GM12873 (cell line): Measurements from ENCODE around the gene CTXND1.

Source experiments
- TF ChIP-seq, protein P1 (sequence below): IDR thresholded peaks from 2 replicates; pipeline ENCODE4 v1.5.1; 2012; ENCODE audit warnings: low read depth, mild to moderate bottlenecking, moderate library complexity, low read length, control low read depth; ENCODE audit not compliant: insufficient read depth; ENCODE audit errors: missing control alignments

Gene CTXND1

DNA sequence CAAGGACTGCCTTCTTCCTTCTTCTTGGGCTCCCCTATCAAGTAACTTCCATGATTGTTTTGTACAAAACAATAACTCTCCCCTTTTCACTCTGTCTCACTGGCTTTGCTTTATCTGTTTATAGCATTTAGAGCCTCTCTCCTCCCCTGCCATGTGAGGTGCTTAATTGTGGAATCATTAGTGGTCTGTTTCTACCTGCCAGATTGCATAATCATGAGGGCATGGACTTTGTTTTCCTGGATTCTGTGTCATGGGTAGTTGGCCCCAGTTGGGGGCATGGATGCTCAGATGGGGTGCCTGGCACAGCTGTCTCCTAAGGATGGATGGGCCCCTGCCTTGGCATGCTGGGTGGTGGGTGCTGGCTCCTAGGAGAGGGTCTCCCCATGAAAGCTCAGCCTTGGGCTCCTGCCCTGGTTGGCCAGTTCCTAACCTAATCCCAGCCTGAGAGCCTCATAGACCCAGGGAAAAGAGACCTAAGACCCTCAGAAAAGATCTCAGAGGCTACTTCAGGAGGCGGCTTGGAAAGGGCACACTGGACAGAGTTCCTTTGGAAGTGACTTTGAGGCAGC, 8.0 kb upstream of the CTXND1 start:
- TF ChIP-seq, protein P1, sequence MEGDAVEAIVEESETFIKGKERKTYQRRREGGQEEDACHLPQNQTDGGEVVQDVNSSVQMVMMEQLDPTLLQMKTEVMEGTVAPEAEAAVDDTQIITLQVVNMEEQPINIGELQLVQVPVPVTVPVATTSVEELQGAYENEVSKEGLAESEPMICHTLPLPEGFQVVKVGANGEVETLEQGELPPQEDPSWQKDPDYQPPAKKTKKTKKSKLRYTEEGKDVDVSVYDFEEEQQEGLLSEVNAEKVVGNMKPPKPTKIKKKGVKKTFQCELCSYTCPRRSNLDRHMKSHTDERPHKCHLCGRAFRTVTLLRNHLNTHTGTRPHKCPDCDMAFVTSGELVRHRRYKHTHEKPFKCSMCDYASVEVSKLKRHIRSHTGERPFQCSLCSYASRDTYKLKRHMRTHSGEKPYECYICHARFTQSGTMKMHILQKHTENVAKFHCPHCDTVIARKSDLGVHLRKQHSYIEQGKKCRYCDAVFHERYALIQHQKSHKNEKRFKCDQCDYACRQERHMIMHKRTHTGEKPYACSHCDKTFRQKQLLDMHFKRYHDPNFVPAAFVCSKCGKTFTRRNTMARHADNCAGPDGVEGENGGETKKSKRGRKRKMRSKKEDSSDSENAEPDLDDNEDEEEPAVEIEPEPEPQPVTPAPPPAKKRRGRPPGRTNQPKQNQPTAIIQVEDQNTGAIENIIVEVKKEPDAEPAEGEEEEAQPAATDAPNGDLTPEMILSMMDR, result no peak

DNA sequence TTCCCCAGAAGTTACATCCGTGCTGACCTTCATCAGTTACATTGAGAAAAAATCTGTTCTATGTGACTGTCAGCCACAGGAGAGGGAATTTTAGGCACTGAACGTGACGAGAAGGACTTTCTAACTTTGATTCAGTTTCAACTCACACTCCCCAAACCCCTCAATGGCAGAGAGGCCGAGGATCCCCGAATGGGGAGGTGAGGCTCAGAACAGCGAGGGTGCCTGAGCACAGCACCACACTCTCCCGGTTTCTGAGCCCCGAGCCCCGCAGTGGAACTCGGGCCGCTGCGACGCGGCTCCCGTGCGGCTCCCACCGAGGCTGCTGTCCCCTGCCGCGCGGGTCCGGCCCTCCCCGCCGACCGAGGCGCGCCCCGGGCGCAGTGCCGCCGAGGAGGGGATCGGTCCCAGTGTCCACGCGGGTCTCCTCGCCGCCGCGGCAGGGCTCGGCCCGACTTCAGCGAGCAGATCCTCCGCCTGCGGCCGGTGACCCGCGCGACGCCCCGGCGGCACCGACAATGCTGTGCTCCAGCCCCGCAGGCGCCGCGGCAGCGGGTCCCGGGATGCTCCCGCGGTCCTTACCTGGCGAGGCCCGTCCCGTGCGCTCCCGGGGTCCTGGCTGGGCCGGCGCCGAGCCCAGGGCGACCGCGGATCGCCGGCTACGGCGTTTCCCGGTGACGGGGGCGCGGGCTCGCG, 439 bp downstream of the CTXND1 start:
- TF ChIP-seq, protein P1, result no peak

DNA sequence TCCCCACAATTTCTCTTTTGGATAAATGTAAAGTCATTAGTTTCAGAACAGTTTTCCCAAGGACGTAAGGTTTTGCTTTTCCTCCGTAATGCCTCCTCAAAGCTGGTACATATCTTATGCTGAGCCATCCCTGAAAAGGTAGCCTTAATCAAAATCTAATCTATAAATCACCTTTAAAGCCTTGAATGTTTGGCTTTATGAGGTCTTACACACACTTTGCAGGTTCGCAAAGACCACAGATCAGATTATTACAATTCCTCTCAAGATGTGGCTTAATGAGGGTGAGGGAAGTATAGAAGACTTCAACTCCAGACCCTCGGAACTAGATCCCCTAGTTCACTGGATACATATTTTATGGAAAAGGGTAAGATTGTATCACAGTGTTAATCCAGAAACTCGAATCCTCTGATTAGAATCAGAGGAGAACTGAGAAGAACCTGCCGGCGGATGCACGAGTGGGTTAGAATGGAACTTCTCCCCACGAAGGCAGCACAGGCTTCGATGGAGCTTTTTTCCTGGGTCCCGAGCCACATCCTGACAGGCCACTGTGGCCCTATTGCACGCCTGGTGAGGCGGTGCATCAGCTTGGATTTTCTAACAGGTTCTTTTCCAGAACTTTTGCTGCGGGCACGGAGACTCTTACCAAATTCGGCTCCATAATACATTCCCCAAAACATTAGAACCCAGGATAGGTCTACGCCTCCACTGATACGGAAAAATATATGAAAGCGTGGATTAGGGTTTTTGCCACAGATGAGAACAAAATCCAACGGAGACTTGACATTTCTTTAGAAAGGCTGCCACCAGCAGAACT, 1.2 kb downstream of the CTXND1 start:
- TF ChIP-seq, protein P1, result no peak

DNA sequence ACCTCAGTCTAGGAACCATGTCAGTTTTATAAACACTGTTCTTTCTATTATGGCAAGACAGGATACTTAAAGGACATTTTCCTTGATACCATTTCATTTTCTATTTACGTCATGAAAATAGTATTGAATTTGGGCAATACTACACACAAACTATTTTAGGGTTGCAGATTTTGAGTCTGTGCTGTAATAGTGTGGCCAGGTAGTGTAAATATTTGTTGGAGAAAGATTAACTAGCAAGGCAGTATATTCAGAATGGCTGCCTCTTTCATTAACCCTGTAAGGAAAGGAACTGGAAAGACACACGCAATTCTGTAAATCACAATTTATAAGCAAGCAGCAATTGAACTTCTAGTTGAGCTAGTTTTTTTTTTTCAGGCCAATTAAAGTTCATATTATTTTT, 2.0 kb downstream of the CTXND1 start:
- TF ChIP-seq, protein P1, result no peak

DNA sequence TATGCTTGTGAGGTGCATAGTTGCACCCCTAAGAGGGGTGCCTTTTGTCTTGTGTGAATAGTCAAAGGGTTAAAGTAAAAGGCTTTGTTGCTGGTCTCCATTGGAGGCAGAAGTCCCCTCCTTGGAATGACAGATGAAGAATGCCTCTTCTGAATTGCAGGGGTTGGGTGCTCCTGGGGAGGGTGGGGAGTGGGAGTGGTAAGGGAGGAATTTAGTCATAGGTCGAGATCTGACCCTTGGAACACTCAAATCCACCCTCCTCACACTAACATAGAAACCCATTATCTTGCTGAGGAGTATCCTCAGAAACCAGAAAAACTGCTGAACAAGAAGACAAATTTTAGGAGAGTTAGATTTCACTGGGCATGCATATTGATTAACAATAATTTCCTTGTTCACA, 4.7 kb downstream of the CTXND1 start:
- TF ChIP-seq, protein P1, result no peak

DNA sequence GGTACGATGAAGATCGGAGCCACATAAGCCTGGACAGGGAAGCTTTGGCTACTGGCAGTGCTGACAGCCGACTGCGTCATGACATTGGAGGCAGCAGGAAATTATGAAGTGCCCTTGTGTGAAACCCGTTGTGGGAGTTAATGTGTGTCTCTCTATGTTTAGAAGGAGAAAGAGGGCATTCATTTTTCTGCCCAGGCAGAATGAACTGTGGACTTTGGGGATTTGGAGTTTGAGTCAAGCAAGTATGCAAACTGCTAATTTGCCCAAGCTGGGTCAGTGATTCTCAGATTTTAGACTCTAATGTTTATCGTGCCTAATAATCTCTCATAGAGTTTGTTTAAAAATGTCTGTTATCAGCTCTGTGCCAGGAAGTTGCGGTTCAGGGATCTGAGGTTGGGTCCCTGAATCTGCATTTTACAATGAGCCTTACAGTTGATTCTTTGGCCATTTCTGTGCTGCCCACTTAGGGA, 5.6 kb downstream of the CTXND1 start:
- TF ChIP-seq, protein P1, result no peak

DNA sequence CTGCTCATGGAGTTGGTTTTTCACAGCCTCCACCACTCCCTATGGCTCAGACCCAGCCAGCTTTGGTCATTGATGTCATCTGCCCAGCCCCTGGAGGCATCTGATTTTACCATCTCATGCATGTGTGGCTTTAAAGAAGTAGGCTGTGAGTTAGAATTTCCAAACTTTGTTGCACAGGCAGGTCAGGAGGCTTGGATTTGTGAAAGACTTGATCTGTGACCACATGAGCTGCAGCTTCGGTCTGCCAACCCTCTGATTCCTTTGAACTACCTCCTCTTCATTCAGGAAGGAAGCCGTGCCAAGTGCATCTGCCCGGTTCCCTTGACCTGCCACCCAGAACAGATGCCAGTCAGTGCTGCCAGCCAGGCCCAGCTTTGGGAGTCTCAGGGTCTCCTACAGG, 9.2 kb downstream of the CTXND1 start:
- TF ChIP-seq, protein P1, result no peak
